Activated CD8-positive, alpha-beta memory T cell treated with anti-CD3 and anti-CD28 coated beads, Interleukin-2, amount 50 U/mL, for 4 hours (primary cell): ENCODE data around the gene RTCA.
"Not testable (repeated sequence)": the region's sequence is repeated elsewhere in the genome, so short reads cannot be mapped to it uniquely, and the experiment has no call there.

Experiments used
- DNase-seq: peaks from one replicate; pipeline ENCODE4 v3.0.0-alpha.2; 2020

RTCA gene

DNA sequence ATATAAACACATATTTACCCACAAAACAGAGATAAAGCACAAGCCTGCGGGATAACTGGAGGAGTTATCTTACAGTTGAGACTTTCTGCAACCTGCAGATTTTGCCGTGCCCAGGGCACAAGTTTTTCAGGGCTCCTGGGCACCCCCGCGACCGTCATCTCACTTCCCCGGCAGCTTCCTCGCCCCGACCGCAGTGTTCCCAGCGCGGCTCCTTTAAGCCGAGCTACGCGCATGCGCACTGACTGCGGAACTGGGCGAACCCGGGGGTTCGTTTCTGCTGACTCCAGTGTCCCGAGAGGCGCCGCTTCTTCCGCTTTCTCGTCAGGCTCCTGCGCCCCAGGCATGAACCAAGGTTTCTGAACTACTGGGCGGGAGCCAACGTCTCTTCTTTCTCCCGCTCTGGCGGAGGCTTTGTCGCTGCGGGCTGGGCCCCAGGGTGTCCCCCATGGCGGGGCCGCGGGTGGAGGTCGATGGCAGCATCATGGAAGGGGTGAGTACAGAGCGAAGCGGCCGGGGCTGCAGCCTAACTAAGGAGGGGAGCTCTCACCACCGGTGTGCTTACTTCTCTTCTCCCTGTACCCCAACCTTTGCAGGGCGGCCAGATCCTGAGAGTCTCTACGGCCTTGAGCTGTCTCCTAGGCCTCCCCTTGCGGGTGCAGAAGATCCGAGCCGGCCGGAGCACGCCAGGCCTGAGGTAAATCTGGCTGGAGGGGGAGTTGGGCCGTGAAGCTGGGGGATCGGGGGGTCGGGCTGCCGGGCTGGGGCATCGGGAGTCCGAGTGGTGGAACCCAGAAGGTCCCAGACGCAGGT lies at the start of gene RTCA:
Gene RTCA, plus strand, starts transcription at position 286 of the 810 bp plus-strand sequence. Its CDS starts 160 bp downstream, at position 446.
- peak; percentile 93 for DNase-seq

DNA sequence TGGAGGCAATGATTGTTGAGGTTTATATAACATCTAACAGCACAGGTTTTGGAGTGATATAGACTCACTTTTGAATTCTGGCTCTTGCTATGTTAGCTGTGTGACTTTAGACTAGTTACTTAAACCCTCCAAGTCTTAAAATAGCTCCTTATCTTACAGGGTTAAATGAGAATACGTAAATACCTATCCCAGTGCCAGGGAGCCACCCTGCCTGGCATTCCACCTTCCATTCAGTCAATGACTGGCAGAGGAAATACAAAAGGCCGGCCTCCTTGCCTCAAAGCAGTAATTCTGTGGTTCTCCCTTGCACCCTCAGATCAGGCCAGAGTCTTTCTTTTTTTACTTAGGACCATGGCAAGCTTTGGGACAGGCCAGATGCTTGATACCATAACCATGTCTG lies 48.2 kb upstream of the RTCA start:
- DNase-seq, result no peak

GRCh38 chr1:100219457-100219856 lies 46.6 kb upstream of the RTCA start:
- no peak for DNase-seq

GRCh38 chr1:100219883-100220282 lies 46.1 kb upstream of the RTCA start:
- DNase-seq, result no peak

DNA sequence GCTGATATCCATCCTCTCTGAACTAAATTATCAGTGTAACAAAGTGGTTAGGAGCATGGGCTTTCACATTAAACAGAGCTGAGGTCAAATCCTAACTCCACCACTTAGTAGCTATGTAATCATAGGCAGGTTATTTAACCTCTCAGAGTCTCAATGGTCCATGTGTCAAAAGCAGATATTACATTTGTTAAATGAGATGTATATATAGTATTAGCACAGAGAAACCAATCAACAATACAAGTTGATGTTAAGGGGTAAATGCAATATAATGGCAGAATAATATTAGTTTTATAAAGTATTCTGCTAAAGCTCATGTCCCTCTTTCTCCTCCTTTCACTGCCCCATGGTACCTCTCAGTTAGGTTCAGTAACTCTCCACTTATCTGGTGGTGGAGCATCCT lies 43.6 kb upstream of the RTCA start:
- DNase-seq, result no peak

- no peak for DNase-seq
Measured at GRCh38 chr1:100229681-100230443, 36.2 kb upstream of the RTCA start.

GRCh38 chr1:100230765-100231164 lies 35.3 kb upstream of the RTCA start:
- no peak for DNase-seq

- DNase-seq, result no peak
Measured at GRCh38 chr1:100231721-100232120, 34.3 kb upstream of the RTCA start.

- no peak for DNase-seq
Measured at GRCh38 chr1:100232156-100232555, 33.9 kb upstream of the RTCA start.

GRCh38 chr1:100233566-100233965 lies 32.5 kb upstream of the RTCA start:
- not testable (repeated sequence) for DNase-seq

- DNase-seq, result no peak
Measured at GRCh38 chr1:100234432-100234831, 31.6 kb upstream of the RTCA start.

DNA sequence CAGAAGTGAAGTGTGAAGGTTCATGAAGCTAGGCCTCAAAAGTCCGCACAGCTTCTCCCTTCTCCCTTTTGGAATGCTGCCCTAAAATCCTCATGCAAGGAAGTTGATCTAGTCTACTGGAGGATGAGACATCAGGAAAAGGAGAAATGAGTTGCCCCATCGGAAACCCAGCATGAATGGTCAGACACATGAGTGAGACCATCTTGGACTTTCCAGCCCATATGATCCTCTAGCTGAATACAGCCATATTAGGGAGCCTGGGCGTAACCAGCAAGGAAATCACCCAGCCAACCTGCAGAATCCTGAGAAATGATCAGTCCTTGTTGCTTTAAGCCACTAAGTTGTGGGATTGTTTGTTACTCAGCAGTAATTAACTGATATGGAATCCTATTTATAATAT lies 28.9 kb upstream of the RTCA start:
- DNase-seq, result no peak

DNA sequence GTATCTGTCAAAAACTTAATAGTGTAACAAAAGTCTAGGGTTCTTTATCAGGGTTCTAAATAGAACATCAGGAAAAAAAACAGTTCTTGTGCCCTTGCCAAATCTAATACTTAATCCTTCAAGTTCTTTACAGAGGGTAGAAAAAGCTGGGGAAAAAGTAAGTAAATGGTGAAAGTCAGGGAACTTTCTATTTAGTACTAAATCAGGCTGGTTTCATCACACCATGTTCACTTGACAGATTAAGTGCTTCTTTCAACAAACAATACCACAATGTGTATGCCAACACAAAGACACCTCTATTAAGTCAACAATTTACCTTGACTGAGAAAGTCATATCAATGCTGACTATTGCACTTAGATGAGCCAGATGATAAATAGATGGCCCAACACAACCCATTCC lies 26.1 kb upstream of the RTCA start:
- DNase-seq, result no peak

DNA sequence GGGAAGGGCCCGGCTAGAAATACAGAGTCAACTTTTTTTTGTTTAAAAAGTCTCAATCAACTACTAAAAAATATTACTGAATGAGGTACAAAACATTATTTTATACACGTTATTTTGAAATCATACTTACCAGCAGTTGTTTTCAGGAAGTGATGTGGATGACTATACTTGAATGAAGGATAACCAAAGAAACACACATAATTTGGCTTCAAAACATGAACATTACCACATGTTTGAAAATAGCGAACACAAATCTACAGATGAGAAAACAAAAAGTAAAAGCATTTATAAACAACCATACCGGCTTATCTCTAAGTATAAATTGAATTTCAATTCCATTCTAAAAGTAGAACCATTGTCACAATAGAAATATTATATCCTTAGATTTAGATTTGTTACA lies 25.4 kb upstream of the RTCA start:
- no peak for DNase-seq

GRCh38 chr1:100246738-100247137 lies 19.3 kb upstream of the RTCA start:
- no peak for DNase-seq

DNA sequence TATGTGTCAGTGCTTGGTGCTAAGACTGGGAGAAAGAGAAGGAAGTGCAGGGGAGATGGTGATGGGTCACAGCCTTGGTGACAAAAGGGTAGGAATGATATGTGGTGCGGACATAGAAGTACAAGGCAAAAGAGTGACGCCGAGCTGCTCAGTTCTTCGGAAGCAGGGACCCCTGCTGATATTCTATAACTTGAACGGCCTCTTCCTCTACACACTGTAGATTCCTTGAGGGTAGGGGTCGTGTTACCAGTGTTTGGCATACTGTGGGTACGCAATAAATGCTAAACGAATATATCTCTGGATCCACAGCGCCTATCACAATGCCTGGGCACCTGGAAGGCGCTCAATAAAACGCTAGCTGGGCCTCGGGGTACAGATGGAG lies 16.9 kb upstream of the RTCA start:
- no peak for DNase-seq

GRCh38 chr1:100249537-100250257 lies 16.3 kb upstream of the RTCA start, which contains the start of gene DBT:
Gene DBT, minus strand, starts transcription at chr1:100249834. Its CDS starts 14 bp downstream, at chr1:100249820.
- DNase-seq, result peak; percentile 87

DNA sequence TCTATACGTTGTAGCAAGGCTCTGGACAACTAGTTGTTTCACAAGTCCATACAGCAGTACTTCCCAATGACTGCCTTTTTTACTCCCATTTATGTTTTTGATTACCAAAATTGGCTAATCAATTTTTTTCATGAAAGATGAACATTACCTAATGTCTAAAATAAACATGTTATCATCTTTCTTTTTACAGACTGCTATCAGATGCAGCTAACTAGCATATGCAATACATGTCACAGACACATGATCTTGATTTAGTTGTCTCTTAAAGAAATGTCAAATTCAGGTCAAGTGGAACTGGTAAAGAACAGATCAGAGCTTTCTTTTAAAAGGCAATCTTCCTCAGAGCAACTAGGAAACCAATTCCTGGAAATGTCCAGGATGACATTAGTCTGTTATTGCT lies 15.8 kb upstream of the RTCA start:
- DNase-seq, result no peak

- no peak for DNase-seq
Measured at GRCh38 chr1:100250807-100251206, 15.2 kb upstream of the RTCA start.

DNA sequence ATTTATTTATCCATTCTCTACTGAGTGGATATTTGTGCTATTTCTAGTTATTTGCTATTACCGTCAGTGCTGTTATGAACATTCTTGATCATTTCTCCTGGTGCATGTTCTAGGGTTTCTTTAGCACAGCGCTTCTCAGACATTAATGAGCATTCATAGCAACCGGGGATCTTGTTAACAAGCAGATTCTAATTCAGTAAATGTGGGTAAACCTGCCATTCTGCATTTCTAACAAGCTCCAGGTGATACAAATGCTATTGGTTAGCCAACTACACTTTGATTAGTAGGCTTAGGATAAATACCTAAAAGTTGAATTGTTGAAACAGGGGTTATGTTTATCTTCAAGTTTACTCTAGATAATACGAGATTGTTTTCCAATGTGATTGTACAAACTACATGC lies 13.1 kb upstream of the RTCA start:
- DNase-seq, result no peak

DNA sequence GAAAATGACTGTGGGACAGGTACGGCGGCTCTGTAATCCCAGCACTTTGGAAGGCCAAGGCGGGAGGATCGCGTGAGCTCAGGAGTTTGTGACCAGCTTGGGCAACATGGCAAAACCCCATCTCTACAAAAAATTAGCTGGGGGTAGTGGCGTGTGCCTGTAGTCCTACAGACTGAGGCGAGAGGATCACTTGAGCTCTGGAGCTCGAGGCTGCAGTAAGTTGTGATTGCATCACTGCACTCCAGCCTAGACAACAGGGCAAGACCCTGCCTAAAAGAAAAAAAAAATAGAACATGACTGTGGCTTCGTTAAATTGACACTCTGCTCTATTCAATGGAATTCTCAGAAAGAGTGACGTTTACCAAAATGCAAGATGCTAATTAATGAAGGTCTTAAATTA lies 12.5 kb upstream of the RTCA start:
- DNase-seq, result no peak

DNA sequence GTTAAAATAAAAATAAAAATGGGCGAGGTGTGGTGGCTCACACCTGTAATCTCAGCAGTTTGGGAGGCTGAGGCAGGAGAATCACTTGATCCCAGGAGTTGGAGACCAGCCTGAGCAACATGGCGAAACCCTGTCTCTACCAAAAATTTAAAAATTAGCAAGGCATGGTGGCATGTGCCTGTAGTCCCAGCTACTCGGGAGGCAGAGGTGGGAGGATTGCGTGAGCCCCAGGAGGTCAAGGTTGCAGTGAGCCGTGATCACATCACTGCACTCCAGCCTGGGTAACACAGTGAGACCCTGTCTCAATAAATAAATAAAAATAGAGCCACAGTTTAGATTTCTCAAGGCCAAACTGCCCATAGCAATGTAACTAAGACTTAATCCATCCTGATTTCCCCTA lies 9.7 kb upstream of the RTCA start:
- DNase-seq, result not testable (repeated sequence)

DNA sequence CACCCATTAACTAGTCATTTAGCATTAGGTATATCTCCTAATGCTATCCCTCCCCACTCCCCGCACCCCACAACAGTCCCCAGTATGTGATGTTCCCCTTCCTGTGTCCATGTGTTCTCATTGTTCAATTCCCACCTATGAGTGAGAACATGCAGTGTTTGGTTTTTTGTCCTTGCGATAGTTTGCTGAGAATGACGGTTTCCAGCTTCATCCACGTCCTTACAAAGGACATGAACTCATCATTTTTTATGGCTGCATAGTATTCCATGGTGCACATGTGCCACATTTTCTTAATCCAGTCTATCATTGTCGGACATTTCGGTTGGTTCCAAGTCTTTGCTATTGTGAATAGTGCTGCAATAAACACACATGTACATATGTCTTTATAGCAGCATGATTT lies 7.6 kb upstream of the RTCA start:
- DNase-seq, result not testable (repeated sequence)

- no peak for DNase-seq
Measured at GRCh38 chr1:100261686-100262085, 4.3 kb upstream of the RTCA start.
